ENCODE results near the gene MYH14.

DNA sequence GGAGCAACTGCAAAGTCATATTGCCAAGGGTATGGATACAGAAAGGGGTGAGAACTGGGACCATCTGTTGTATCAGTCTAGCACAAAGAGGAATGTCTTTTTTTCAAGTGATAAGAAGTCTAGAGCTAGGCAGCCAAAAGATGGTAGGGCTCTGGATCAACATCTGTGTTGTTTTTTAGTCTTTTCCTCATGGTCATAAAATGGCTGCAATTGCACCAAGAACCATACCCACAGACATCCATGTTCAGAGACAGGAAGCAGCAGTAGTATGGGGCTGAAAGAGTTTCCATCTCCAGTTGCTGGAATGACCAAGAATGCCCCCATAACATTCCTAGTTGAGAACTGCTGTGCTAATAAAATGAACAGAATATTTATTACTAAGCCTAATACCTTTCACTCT is 100.1 kb downstream of the MYH14 start:
- TF ChIP-seq, protein P1, sequence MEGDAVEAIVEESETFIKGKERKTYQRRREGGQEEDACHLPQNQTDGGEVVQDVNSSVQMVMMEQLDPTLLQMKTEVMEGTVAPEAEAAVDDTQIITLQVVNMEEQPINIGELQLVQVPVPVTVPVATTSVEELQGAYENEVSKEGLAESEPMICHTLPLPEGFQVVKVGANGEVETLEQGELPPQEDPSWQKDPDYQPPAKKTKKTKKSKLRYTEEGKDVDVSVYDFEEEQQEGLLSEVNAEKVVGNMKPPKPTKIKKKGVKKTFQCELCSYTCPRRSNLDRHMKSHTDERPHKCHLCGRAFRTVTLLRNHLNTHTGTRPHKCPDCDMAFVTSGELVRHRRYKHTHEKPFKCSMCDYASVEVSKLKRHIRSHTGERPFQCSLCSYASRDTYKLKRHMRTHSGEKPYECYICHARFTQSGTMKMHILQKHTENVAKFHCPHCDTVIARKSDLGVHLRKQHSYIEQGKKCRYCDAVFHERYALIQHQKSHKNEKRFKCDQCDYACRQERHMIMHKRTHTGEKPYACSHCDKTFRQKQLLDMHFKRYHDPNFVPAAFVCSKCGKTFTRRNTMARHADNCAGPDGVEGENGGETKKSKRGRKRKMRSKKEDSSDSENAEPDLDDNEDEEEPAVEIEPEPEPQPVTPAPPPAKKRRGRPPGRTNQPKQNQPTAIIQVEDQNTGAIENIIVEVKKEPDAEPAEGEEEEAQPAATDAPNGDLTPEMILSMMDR (IDR thresholded peaks at IDR 0.05; ENCODE audit: insufficient read depth, low read depth, low read length): no peak
- no peak for TF ChIP-seq EZH2 (IDR thresholded peaks at IDR 0.05; ENCODE audit: insufficient read depth, low read length)
